Neural cell (in vitro differentiated cells): ENCODE data around the gene EGR4. TPM values are rescaled to one million over a fixed set of nuclear protein-coding genes. Genes with fewer than 3 reads are reported as not detected.

Experiments used
- H2AFZ ChIP-seq: fragments of 200-600, 300-800 bp; sonication (generic), shearing (Covaris generic); 2 replicates; pipeline ENCODE4 v1.6.0; 2014; ENCODE audit warnings: low read depth, mild to moderate bottlenecking, antibody characterized with exemption, low read length, moderate library complexity
- H3F3A ChIP-seq: fragments of 200-600 bp; shearing (Covaris generic); 2 replicates; pipeline ENCODE4 v1.6.1; 2016; ENCODE audit warnings: mild to moderate bottlenecking, moderate library complexity, mixed read lengths, antibody characterized with exemption, low read length; ENCODE audit not compliant: insufficient read depth, poor library complexity, severe bottlenecking
- H3K27ac ChIP-seq: fragments of 200-600, 300-800 bp; sonication (generic), shearing (Covaris generic); 2 replicates; pipeline ENCODE4 v1.5.1; 2014; ENCODE audit warnings: mild to moderate bottlenecking, low read length, moderate library complexity
- H3K27me3 ChIP-seq: fragments of 300-800, 200-600 bp; sonication (generic), shearing (Covaris generic); 2 replicates; pipeline ENCODE4 v1.6.0; 2014; ENCODE audit warnings: mild to moderate bottlenecking, low read depth, low read length, moderate library complexity; ENCODE audit not compliant: insufficient read depth
- H3K36me3 ChIP-seq: fragments of 300-800, 200-600 bp; sonication (generic), shearing (Covaris generic); 2 replicates; pipeline ENCODE4 v1.5.1; 2014; ENCODE audit warnings: mild to moderate bottlenecking, antibody characterized with exemption, low read length, moderate library complexity; ENCODE audit not compliant: insufficient read depth
- H3K4me2 ChIP-seq: fragments of 300-800, 200-600 bp; sonication (generic), shearing (Covaris generic); 2 replicates; pipeline ENCODE4 v1.6.0; 2014; ENCODE audit warnings: mild to moderate bottlenecking, low read length
- H3K4me3 ChIP-seq: fragments of 300-800, 200-600 bp; sonication (generic), shearing (Covaris generic); 2 replicates; pipeline ENCODE4 v1.5.1; 2014; ENCODE audit warnings: mild to moderate bottlenecking, low read length, moderate library complexity
- H3K79me2 ChIP-seq: fragments of 200-600 bp; shearing (Covaris generic); replicated peaks from 2 replicates; pipeline ENCODE4 v1.6.0; 2014; ENCODE audit warnings: mild to moderate bottlenecking, low read length, moderate library complexity; ENCODE audit not compliant: insufficient read depth
- H3K9ac ChIP-seq: fragments of 300-800, 200-600 bp; sonication (generic), shearing (Covaris generic); 2 replicates; pipeline ENCODE4 v1.6.1; 2016; ENCODE audit warnings: mild to moderate bottlenecking, low read length, mixed read lengths
- H3K9me2 ChIP-seq: fragments of 200-600 bp; shearing (Covaris generic); 2 replicates; pipeline ENCODE4 v1.6.1; 2016; ENCODE audit warnings: mild to moderate bottlenecking, low read length, mixed read lengths; ENCODE audit not compliant: insufficient read depth
- H3K9me3 ChIP-seq: fragments of 200-600, 300-800 bp; sonication (generic), shearing (Covaris generic); 2 replicates; pipeline ENCODE4 v1.6.1; 2016; ENCODE audit warnings: mild to moderate bottlenecking, mixed run types, low read length, moderate library complexity, mixed read lengths
- H4K20me1 ChIP-seq: fragments of 200-600 bp; shearing (Covaris generic); 2 replicates; pipeline ENCODE4 v1.6.1; 2016; ENCODE audit warnings: mild to moderate bottlenecking, mixed run types; ENCODE audit not compliant: insufficient read depth
- CTCF ChIP-seq: fragments of 450-650 bp; IDR thresholded peaks from 2 replicates; pipeline ENCODE4 v1.5.1; 2014; ENCODE audit warnings: antibody characterized with exemption, mild to moderate bottlenecking, moderate library complexity; ENCODE audit not compliant: poor library complexity, severe bottlenecking
- EP300 ChIP-seq: fragments of 450-650 bp; conservative IDR thresholded peaks from 2 replicates; pipeline ENCODE4 v1.6.1; 2014; ENCODE audit warnings: antibody characterized with exemption, mild to moderate bottlenecking, moderate library complexity; ENCODE audit not compliant: poor library complexity, severe bottlenecking
- EZH2 ChIP-seq: fragments of 200-600, 300-800 bp; shearing (Covaris generic), sonication (generic); IDR thresholded peaks from 2 replicates; pipeline ENCODE4 v1.6.1; 2014; ENCODE audit warnings: antibody characterized with exemption, low read length, borderline replicate concordance, mild to moderate bottlenecking; ENCODE audit not compliant: insufficient read depth, poor library complexity, severe bottlenecking
- MXI1 ChIP-seq: fragments of 450-650 bp; conservative IDR thresholded peaks from 2 replicates; pipeline ENCODE4 v1.6.1; 2014; ENCODE audit warnings: antibody characterized with exemption, mild to moderate bottlenecking; ENCODE audit not compliant: poor library complexity, severe bottlenecking
- POLR2AphosphoS5 ChIP-seq: IDR thresholded peaks from 2 replicates; pipeline ENCODE4 v1.6.1; 2012
- RAD21 ChIP-seq: fragments of 450-650 bp; conservative IDR thresholded peaks from 2 replicates; pipeline ENCODE4 v1.6.1; 2014; ENCODE audit warnings: antibody characterized with exemption, mild to moderate bottlenecking, moderate library complexity
- REST ChIP-seq: IDR thresholded peaks from 2 replicates; pipeline ENCODE4 v1.6.1; 2012; ENCODE audit warnings: borderline replicate concordance
- SMC3 ChIP-seq: fragments of 450-650 bp; conservative IDR thresholded peaks from 2 replicates; pipeline ENCODE4 v1.6.1; 2014; ENCODE audit warnings: antibody characterized with exemption, mild to moderate bottlenecking, moderate library complexity; ENCODE audit not compliant: poor library complexity
- TAF1 ChIP-seq: IDR thresholded peaks from 2 replicates; pipeline ENCODE4 v1.6.1; 2012; ENCODE audit warnings: low read depth
- polyA plus RNA-seq: library from polyadenylated mRNA; depleted of rRNA; stranded (reverse); fragments of >200 nt; gene quantifications from 2 replicates; pipeline ENCODE4 v1.2.3, GENCODE V29; 2014

The EGR4 gene
- polyA plus RNA-seq, 1 donor from 2014 or later: not detected

- Histone ChIP-seq H3K36me3 (no peaks in the 10 kb centered on the region), H3F3A (no peaks in the 10 kb centered on the region), H2AFZ (peak overlapping the region; percentile 76), H3K27ac (no peak overlapping the region), H4K20me1 (no peaks in the 10 kb centered on the region), H3K79me2 (no peaks in the 10 kb centered on the region), H3K9me3 (no peaks in the 10 kb centered on the region), H3K9me2 (no peaks in the 10 kb centered on the region), H3K4me2 (peak overlapping the region; percentile 96), H3K27me3 (peaks cover 36% of the 10 kb centered on the region), H3K4me3 (peak overlapping the region; percentile 92), H3K9ac (peak overlapping the region; percentile 84)
- TF ChIP-seq CTCF: peak; percentile 34
- TF ChIP-seq MXI1: no peak
Measured at GRCh38 chr2:73282924-73283544, 10.3 kb downstream of the EGR4 start.

- no peaks in the 10 kb centered on the region for H4K20me1 ChIP-seq
- no peaks in the 10 kb centered on the region for H3K9me3 ChIP-seq
- H3K4me2 ChIP-seq: no peak overlapping the region
- no peak overlapping the region for H3K9ac ChIP-seq
- H3K36me3 ChIP-seq: no peaks in the 10 kb centered on the region
- H3K4me3 ChIP-seq: no peak overlapping the region
- H3K27me3 ChIP-seq: peaks cover 18% of the 10 kb centered on the region
- TF ChIP-seq RAD21 (no peak), SMC3 (no peak), POLR2AphosphoS5 (no peak), MXI1 (no peak), TAF1 (no peak), EZH2 (no peak), REST (no peak), EP300 (no peak), CTCF (no peak)
- no peaks in the 10 kb centered on the region for H3K9me2 ChIP-seq
- no peak overlapping the region for H2AFZ ChIP-seq
- H3F3A ChIP-seq: no peaks in the 10 kb centered on the region
- no peaks in the 10 kb centered on the region for H3K79me2 ChIP-seq
- H3K27ac ChIP-seq: no peak overlapping the region
Measured at GRCh38 chr2:73281244-73281643, 12.1 kb downstream of the EGR4 start.
